Prostate gland (tissue), 2 donors: ENCODE measurements around the gene NTM. TPM values are rescaled to one million over a fixed set of nuclear protein-coding genes. Genes with fewer than 3 reads are reported as not detected.

ENCODE experiments used
- DNase-seq: peaks from one replicate; pipeline ENCODE4 v3.0.0-alpha.2; 2019; ENCODE audit warnings: low spot score
- H3K27ac ChIP-seq, 2 donors: fragments of 200-600 bp; sonication (generic); 2 replicates each; pipeline ENCODE4 v1.5.1; 2017 to 2019
- H3K27me3 ChIP-seq: fragments of 200-600 bp; sonication (generic); replicated peaks from 2 replicates; pipeline ENCODE4 v1.5.1; 2019; ENCODE audit not compliant: insufficient read depth
- H3K36me3 ChIP-seq, 2 donors: fragments of 200-600 bp; sonication (generic); 1 replicate in 1 of 2; 2 replicates in 1 of 2; pipeline versions ENCODE4 v1.5.1 to v1.8.1; 2017 to 2019
- H3K4me1 ChIP-seq: fragments of 200-600 bp; sonication (generic); replicated peaks from 2 replicates; pipeline ENCODE4 v1.5.1; 2019
- H3K4me3 ChIP-seq, 2 donors: fragments of 200-600 bp; sonication (generic); 2 replicates each; pipeline ENCODE4 v1.5.1; 2017 to 2019
- H3K9me3 ChIP-seq: fragments of 200-600 bp; sonication (generic); 2 replicates; pipeline ENCODE4 v1.5.1; 2017
- POLR2A ChIP-seq: fragments of 450-650 bp; IDR thresholded peaks from one replicate; pipeline ENCODE4 v1.6.1; 2016; ENCODE audit warnings: antibody characterized with exemption, mild to moderate bottlenecking
- POLR2AphosphoS5 ChIP-seq: sonication (generic); formaldehyde crosslinking; IDR thresholded peaks from one replicate; pipeline ENCODE4 v1.6.1; 2017; ENCODE audit warnings: antibody characterized with exemption
- WGBS: methylation state at CpG from one replicate; pipeline ENCODE4 v1.1.5; 2018; 5-methylcytosine and 5-hydroxymethylcytosine counted together
- intact Hi-C: fragments of 100-400 bp; cut with DNase I; formaldehyde crosslinking; loops from one replicate; pipeline ENCODE4 v1.14.2; 2022
- total RNA-seq, 2 donors: library from RNA; depleted of rRNA; stranded (reverse); fragments of >200 nt; gene quantifications; one replicate each; pipeline ENCODE4 v1.1.0, GENCODE V29; 2016
- TF ChIP-seq, protein P1 (sequence below), 4 experiments: fragments of 200-600 bp in 2 of 4; fragments of 450-650 bp in 2 of 4; sonication (generic) in 2 of 4; IDR thresholded peaks; 1 replicate in 3 of 4; 2 replicates in 1 of 4; pipeline ENCODE4 v1.5.1; 2016 to 2019; ENCODE audit warnings: antibody characterized with exemption in 4 of 4, mild to moderate bottlenecking in 2 of 4, moderate library complexity in 2 of 4

Gene NTM
- total RNA-seq, 2 donors from 2014 or later = 7.4 TPM; not detected in 1

DNA sequence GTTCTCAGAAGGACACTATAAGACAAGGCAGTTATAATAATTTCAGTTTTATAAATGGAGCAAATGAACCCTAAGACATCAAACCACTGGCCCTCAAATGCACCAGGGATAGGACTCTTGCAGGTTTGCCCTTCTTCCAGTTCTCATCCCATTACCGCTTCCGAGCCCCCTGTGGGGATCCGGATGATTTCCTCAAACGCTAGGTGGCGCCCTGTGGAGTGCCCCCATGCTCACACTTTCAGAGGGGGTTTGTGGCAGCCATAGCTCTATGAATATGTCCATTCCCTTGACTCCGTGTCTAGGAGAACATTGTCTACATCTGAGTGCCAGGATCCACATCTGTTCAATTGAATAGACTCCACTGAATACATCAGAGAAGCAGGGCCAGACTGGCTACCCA is 816.3 kb downstream of the NTM start:
- intact Hi-C loops = no loop called here
- Histone ChIP-seq H3K36me3 (no peaks in the 10 kb centered on the region), H3K4me3 (no peak overlapping the region), H3K27me3 (no peaks in the 10 kb centered on the region), H3K4me1 (no peaks in the 10 kb centered on the region), H3K9me3 (no peaks in the 10 kb centered on the region), H3K27ac (no peak overlapping the region)
- no peak for TF ChIP-seq POLR2A
- 68% methylated on average over 6 of the region's 6 CpGs for WGBS
- DNase-seq = no peak

GRCh38 chr11:132187386-132187785 is 817.0 kb downstream of the NTM start:
- no peak for TF ChIP-seq POLR2A
- no peak for TF ChIP-seq POLR2AphosphoS5
- TF ChIP-seq, protein P1, sequence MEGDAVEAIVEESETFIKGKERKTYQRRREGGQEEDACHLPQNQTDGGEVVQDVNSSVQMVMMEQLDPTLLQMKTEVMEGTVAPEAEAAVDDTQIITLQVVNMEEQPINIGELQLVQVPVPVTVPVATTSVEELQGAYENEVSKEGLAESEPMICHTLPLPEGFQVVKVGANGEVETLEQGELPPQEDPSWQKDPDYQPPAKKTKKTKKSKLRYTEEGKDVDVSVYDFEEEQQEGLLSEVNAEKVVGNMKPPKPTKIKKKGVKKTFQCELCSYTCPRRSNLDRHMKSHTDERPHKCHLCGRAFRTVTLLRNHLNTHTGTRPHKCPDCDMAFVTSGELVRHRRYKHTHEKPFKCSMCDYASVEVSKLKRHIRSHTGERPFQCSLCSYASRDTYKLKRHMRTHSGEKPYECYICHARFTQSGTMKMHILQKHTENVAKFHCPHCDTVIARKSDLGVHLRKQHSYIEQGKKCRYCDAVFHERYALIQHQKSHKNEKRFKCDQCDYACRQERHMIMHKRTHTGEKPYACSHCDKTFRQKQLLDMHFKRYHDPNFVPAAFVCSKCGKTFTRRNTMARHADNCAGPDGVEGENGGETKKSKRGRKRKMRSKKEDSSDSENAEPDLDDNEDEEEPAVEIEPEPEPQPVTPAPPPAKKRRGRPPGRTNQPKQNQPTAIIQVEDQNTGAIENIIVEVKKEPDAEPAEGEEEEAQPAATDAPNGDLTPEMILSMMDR (IDR thresholded peaks at IDR 0.05) = no peak
- Histone ChIP-seq H3K27me3 (no peaks in the 10 kb centered on the region), H3K4me1 (no peaks in the 10 kb centered on the region), H3K4me3 (no peak overlapping the region), H3K27ac (no peak overlapping the region), H3K9me3 (no peaks in the 10 kb centered on the region), H3K36me3 (no peaks in the 10 kb centered on the region)
- 73% methylated on average over 4 of the region's 4 CpGs for WGBS
- DNase-seq = no peak
- intact Hi-C loops = no loop called here

GRCh38 chr11:132187814-132188213 is 817.4 kb downstream of the NTM start:
- DNase-seq = no peak
- intact Hi-C loops = no loop called here
- Histone ChIP-seq H3K9me3 (no peaks in the 10 kb centered on the region), H3K36me3 (no peaks in the 10 kb centered on the region), H3K27me3 (no peaks in the 10 kb centered on the region), H3K4me1 (no peaks in the 10 kb centered on the region), H3K27ac (no peak overlapping the region), H3K4me3 (no peak overlapping the region)
- TF ChIP-seq POLR2AphosphoS5 = no peak
- TF ChIP-seq, protein P1 (IDR thresholded peaks at IDR 0.05) = no peak
- TF ChIP-seq POLR2A = no peak
- 90% methylated on average over 4 of the region's 4 CpGs for WGBS

DNA sequence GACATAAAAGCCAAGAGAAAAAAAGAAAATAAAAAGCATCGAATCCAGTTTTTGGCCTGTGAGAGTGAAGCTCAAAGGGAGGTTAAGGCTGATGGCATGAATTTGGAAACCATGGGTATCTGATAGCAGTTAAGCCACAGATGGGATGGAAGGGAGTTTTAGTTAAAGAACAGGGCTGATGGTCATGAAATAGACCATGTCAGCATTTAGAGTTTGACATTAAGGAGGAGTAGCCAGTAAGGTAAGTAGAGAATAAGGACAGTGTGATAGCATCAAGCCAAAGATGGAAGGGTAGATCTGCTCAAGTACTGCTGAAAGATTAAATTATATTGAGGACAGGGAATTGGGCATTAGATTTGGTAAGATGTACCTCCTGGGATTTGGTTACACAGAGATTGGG is 826.5 kb downstream of the NTM start:
- no peaks in the 10 kb centered on the region for H3K27me3 ChIP-seq
- no peak overlapping the region for H3K4me3 ChIP-seq
- H3K4me1 ChIP-seq = no peaks in the 10 kb centered on the region
- TF ChIP-seq POLR2AphosphoS5 = no peak
- no peak for TF ChIP-seq POLR2A
- TF ChIP-seq, protein P1 (IDR thresholded peaks at IDR 0.05) = no peak
- H3K9me3 ChIP-seq = no peaks in the 10 kb centered on the region
- no peaks in the 10 kb centered on the region for H3K36me3 ChIP-seq
- intact Hi-C loops = no loop called here
- no peak overlapping the region for H3K27ac ChIP-seq
- 96% methylated on average over 1 of the region's 1 CpG for WGBS
- DNase-seq = no peak

- Histone ChIP-seq H3K4me1 (no peaks in the 10 kb centered on the region), H3K4me3 (no peak overlapping the region), H3K27me3 (no peaks in the 10 kb centered on the region), H3K27ac (no peak overlapping the region), H3K9me3 (no peaks in the 10 kb centered on the region), H3K36me3 (no peaks in the 10 kb centered on the region)
- TF ChIP-seq POLR2A (no peak), POLR2AphosphoS5 (no peak)
- TF ChIP-seq, protein P1 (IDR thresholded peaks at IDR 0.05) = no peak
- DNase-seq = no peak
- 74% methylated on average over 6 of the region's 6 CpGs for WGBS
- intact Hi-C loops = no loop called here
Observed at GRCh38 chr11:132200353-132200936, 830.0 kb downstream of the NTM start.
